ENCODE measurements around the gene LSR. TPM values are rescaled to one million over a fixed set of nuclear protein-coding genes. Genes with fewer than 3 reads are reported as not detected.

Gene LSR
- total and polyA plus RNA-seq, 2 of the 4 experiments (the other 2 are of a cell fraction): 0.18 to 0.44 TPM

- Histone ChIP-seq H3K18ac (ENCODE audit: low read depth, low read length) (no peak overlapping the region), H3K79me1 (ENCODE audit: low read depth in 1 of 2, low read length in 2 of 2) (no peaks in the 10 kb centered on the region), H3K23ac (ENCODE audit: low read depth, low read length) (no peak overlapping the region), H2AK9ac (replicated peaks; ENCODE audit: low read depth, low read length, poor library complexity) (no peak overlapping the region), H3K56ac (ENCODE audit: extremely low read depth, insufficient read depth, low read length) (no peak overlapping the region), H3K27ac (ENCODE audit: insufficient read depth, low read length) (no peak overlapping the region), H3K4ac (ENCODE audit: low read depth, low read length) (no peak overlapping the region), H3K9me1 (ENCODE audit: insufficient read depth, low read length) (no peaks in the 10 kb centered on the region), H3K36me3 (ENCODE audit: control insufficient read depth, insufficient read depth, low read length) (no peaks in the 10 kb centered on the region), H3K27me3 (ENCODE audit: control insufficient read depth, insufficient read depth, low read length) (peaks cover 37% of the 10 kb centered on the region), H4K8ac (ENCODE audit: low read depth in 2 of 2, low read length in 2 of 2) (no peak overlapping the region), H3K4me1 (ENCODE audit: control insufficient read depth, insufficient read depth, low read length) (no peaks in the 10 kb centered on the region), H3K9me3 (ENCODE audit: control insufficient read depth, insufficient read depth, low read length) (no peaks in the 10 kb centered on the region), H3K14ac (replicated peaks; ENCODE audit: low read depth, low read length) (no peak overlapping the region), H3K4me2 (ENCODE audit: low read depth, low read length) (no peak overlapping the region), H4K91ac (ENCODE audit: insufficient read depth, low read depth, low read length) (no peak overlapping the region), H2BK120ac (ENCODE audit: low read depth, low read length) (no peak overlapping the region), H3K9ac (ENCODE audit: low read depth, low read length) (no peak overlapping the region), H4K20me1 (ENCODE audit: insufficient read depth, low read length) (no peaks in the 10 kb centered on the region), H2BK20ac (ENCODE audit: low read depth, low read length) (no peak overlapping the region), H3K4me3 (ENCODE audit: insufficient read depth, low read depth, low read length) (no peak overlapping the region), H4K5ac (ENCODE audit: low read depth, low read length) (no peak overlapping the region), H2BK5ac (ENCODE audit: low read depth, low read length, poor library complexity, severe bottlenecking) (no peak overlapping the region), H2AFZ (replicated peaks; ENCODE audit: low read length, poor library complexity) (peak overlapping the region; percentile 32), H2BK15ac (ENCODE audit: low read depth, low read length) (no peak overlapping the region), H2AK5ac (ENCODE audit: low read depth, low read length) (no peak overlapping the region)
- dilution Hi-C loops (cut with HindIII; ENCODE audit: low sequenced_read_pairs, unreplicated experiment): no loop called here
- DNase-seq (no peak), ATAC-seq (ENCODE audit: low read depth) (no peak)
- WGBS, 2 experiments (ENCODE audit: extremely low coverage in 2 of 2, insufficient read length in 1 of 2): 0% methylated on average over 10 of the region's 42 CpGs; no CpG with 5 or more reads in 1 of the 2 experiments
- ChIA-PET CTCF (no interaction called here), POLR2A (ENCODE audit: unreplicated experiment) (no interaction called here)
- in situ Hi-C loops (cut with MboI; ENCODE audit: low sequenced_read_pairs): no loop called here
- no peak for TF ChIP-seq CEBPB (IDR thresholded peaks at IDR 0.05; ENCODE audit: low read depth, low read length)
- TF ChIP-seq BHLHE40 (IDR thresholded peaks at IDR 0.05; ENCODE audit: low read depth, low read length): no peak
- TF ChIP-seq RFX5 (IDR thresholded peaks at IDR 0.05; ENCODE audit: low read depth, low read length): no peak
- TF ChIP-seq MXI1 (IDR thresholded peaks at IDR 0.05; ENCODE audit: borderline replicate concordance, low read depth, low read length): no peak
- TF ChIP-seq USF2 (IDR thresholded peaks at IDR 0.05; ENCODE audit: low read depth, low read length): no peak
- TF ChIP-seq CHD1 (IDR thresholded peaks at IDR 0.05; ENCODE audit: low read depth, low read length): no peak
- TF ChIP-seq MAZ (IDR thresholded peaks at IDR 0.05; ENCODE audit: borderline replicate concordance, low read depth, low read length): no peak
- TF ChIP-seq RAD21 (IDR thresholded peaks at IDR 0.05; ENCODE audit: low read length): no peak
- intact Hi-C loops (cut with micrococcal nuclease): no loop called here
- no TSS peak for BruUV-seq (replicated peaks)
Observed at GRCh38 chr19:35247526-35248309, 1.1 kb upstream of the LSR start.

Data from IMR-90 (cell line).